Muscle of leg (tissue), 11 donors: ENCODE results near the gene TRAF3. TPM values are rescaled to one million over a fixed set of nuclear protein-coding genes. Genes with fewer than 3 reads are reported as not detected.

Source experiments
- DNase-seq: peaks from one replicate; pipeline ENCODE4 v3.0.0; 2013
- H3K27ac ChIP-seq: one replicate; pipeline ENCODE4 v1.5.1; 2013; ENCODE audit warnings: mild to moderate bottlenecking, low read length, control low read depth
- H3K27me3 ChIP-seq: one replicate; pipeline ENCODE4 v1.6.1; 2013; ENCODE audit warnings: low read length; ENCODE audit not compliant: control insufficient read depth, insufficient read depth
- H3K36me3 ChIP-seq: one replicate; pipeline ENCODE4 v1.6.1; 2013; ENCODE audit warnings: low read length; ENCODE audit not compliant: control insufficient read depth, insufficient read depth
- H3K4me1 ChIP-seq: one replicate; pipeline ENCODE4 v1.6.1; 2013; ENCODE audit warnings: low read length; ENCODE audit not compliant: control insufficient read depth, insufficient read depth
- H3K4me3 ChIP-seq: one replicate; pipeline ENCODE4 v1.5.1; 2013; ENCODE audit warnings: low read length, control low read depth
- H3K9me3 ChIP-seq: replicated peaks from 2 replicates; pipeline ENCODE4 v1.6.1; 2013; ENCODE audit warnings: low read depth, low read length; ENCODE audit not compliant: control insufficient read depth
- whole genome bisulfite sequencing: methylation state at CpG from one replicate; pipeline ENCODE4 v1.1.5; 2013; ENCODE audit warnings: missing lambda C conversion rate; ENCODE audit not compliant: insufficient coverage; 5-methylcytosine and 5-hydroxymethylcytosine counted together
- polyA plus RNA-seq, 8 donors: library from polyadenylated mRNA; unstranded; fragments of 120-200 nt; gene quantifications; one replicate each; pipeline versions ENCODE4 v1.2.1 to v1.2.3, GENCODE V29; 2013; ENCODE audit warnings: inconsistent platforms in 1 of 8, low replicate concordance in 1 of 8; ENCODE audit not compliant: insufficient read length in 8 of 8, insufficient read depth in 1 of 8
- total RNA-seq: library from RNA; stranded (reverse); fragments of 120-200 nt; gene quantifications from one replicate; pipeline ENCODE4 v1.2.4, GENCODE V29; 2013

Gene TRAF3
- total and polyA plus RNA-seq, 9 donors, result 9.4 to 19.7 (median 13.8) TPM

DNA sequence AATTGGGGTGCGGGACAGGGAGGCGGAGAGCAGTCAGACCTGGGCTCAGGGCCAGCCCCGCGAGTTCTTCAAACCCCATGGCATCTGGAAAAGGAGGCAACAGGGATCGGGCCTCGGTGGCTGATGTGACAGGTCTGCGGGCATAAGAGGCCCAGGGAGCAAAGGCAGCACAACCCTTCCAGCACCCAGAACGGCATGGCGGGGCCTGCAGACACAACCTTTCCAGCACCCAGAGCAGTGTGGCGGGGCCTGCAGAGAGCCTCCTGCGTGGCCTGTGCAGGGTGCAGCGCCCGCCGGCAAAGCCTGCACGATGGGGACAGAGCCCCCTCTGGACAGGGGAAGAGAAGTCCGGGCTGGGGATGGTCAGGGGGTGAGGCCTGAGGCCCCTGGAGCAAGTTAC lies 26.2 kb upstream of the TRAF3 start:
- no peak overlapping the region for H3K27ac ChIP-seq
- H3K27me3 ChIP-seq, result no peaks in the 10 kb centered on the region
- no peak overlapping the region for H3K4me3 ChIP-seq
- no peaks in the 10 kb centered on the region for H3K9me3 ChIP-seq
- DNase-seq, result no peak
- 86% methylated on average over 13 of the region's 16 CpGs for WGBS
- H3K36me3 ChIP-seq, result no peaks in the 10 kb centered on the region
- H3K4me1 ChIP-seq, result peaks cover 38% of the 10 kb centered on the region

DNA sequence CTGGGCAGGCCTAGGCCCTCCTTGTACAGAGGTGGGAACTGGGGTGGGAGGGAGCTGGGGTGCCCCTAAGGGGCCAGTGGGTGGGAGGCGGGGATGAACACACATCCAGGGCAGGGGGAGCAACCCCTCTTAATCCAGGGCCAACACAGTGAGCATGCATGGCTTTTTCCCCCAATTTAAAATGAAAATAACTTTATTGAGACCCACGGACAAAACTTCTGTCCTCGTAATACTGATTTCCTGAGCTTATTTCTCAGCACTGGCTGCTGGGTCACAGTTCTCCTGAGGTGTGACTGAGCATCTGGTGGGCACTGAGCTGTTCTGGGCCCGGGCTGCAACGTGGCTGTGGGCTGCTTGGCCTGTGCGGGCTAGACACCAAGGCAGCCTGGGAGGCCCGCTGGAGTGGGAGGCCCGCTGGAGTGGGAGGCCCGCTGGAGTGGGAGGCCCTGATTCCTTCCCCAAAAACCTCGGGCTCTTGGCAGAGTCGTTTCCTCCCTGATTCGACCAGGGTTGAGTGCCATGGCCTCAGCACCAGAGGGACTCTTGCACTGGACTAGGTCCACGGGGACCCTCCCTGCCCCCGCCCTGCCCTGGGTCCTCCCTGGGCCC lies 24.9 kb upstream of the TRAF3 start:
- H3K36me3 ChIP-seq, result no peaks in the 10 kb centered on the region
- no peaks in the 10 kb centered on the region for H3K9me3 ChIP-seq
- WGBS, result 79% methylated on average over 11 of the region's 14 CpGs
- DNase-seq, result no peak
- no peaks in the 10 kb centered on the region for H3K27me3 ChIP-seq
- H3K27ac ChIP-seq, result no peak overlapping the region
- H3K4me1 ChIP-seq, result peaks cover 38% of the 10 kb centered on the region
- H3K4me3 ChIP-seq, result no peak overlapping the region

DNA sequence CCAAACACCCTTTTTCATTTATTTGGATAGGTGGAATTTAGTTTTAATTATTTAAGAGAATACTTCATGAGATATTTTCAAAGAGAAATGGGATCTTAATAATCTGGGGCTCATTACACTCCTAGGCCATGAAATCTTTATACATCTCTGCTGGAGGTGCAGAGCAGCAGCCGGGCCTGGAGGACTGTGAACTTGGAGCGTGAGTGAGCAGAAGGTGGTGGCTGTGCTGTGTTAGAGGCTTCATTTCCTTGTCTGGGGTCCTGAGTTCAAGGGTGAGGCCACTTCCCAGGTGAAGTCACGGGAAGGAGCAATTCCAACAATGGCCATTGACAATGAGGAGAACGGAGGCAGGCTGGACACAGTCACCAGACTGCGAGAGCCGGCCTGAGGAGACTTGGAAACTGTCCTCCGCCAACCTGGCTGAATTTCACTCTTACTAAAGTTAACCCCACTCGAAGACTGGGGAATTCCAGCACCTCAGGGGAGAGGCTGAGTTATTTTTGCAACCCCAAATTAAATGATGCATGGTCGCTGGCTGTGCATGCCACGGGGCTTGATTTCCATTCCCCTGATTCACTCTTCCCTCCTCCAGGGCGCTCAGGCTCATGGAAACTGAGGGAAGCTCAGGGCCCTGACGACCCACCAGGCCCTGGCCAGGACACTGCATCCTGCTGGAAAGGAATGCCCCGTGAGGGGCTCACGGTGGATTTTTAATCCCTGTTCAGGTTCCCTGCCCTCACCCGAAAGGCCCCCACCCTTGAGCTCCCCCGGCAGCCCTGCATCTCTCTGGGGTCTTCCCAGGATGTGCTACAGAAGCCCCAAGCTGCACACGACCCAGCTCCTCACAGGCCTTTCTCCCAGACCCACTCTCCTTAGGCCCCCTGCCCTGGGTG lies 22.6 kb upstream of the TRAF3 start:
- Histone ChIP-seq H3K4me1 (peaks cover 31% of the 10 kb centered on the region), H3K27ac (no peak overlapping the region), H3K4me3 (no peak overlapping the region), H3K9me3 (no peaks in the 10 kb centered on the region), H3K36me3 (no peaks in the 10 kb centered on the region), H3K27me3 (no peaks in the 10 kb centered on the region)
- DNase-seq, result no peak
- WGBS, result 78% methylated on average over 17 of the region's 17 CpGs

DNA sequence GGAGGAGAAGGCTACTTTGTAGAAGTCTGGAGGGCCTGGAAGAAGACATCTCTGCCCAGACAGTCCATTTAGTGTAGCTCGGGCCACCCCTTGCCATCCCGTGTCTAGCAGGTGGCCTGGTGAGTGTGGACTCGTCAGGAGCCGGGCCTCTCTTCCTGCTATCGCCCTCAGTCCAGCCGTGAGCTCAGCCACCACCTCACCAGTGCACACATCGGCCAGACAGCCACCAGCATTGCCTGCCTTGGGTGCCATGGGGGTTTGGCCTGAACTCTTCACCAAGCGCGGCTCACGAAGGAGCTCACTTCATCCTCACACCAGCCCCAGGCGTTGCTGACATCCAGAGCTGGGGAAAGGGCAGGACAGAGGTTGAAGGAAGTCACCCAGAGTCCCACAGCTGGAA lies 19.6 kb upstream of the TRAF3 start:
- no peaks in the 10 kb centered on the region for H3K9me3 ChIP-seq
- no peaks in the 10 kb centered on the region for H3K36me3 ChIP-seq
- peaks cover 29% of the 10 kb centered on the region for H3K4me1 ChIP-seq
- no peak for DNase-seq
- H3K4me3 ChIP-seq, result no peak overlapping the region
- WGBS, result 83% methylated on average over 7 of the region's 11 CpGs
- no peak overlapping the region for H3K27ac ChIP-seq
- H3K27me3 ChIP-seq, result no peaks in the 10 kb centered on the region

DNA sequence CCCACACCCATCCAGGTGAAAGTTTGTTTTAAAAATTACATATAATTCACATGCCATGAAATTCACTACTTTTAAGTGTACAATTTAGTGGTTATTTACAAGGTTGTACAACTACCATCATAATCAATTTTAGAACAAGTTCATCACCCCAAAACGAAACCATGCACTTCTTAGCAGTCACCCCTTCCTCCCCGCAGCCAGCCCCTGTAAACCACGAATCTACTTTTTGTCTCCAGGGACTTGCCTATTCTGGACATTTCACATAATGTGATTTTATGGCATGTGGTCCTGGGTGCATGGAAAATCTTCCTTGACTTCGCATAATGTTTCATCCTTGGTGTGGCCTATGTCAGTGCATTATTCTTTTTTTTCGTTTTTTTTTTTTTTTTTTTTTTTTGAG lies 19.2 kb upstream of the TRAF3 start:
- no CpG with 5 or more reads among the region's 5 CpGs for WGBS
- Histone ChIP-seq H3K27ac (no peak overlapping the region), H3K4me3 (no peak overlapping the region), H3K36me3 (no peaks in the 10 kb centered on the region), H3K9me3 (no peaks in the 10 kb centered on the region), H3K4me1 (peaks cover 25% of the 10 kb centered on the region), H3K27me3 (no peaks in the 10 kb centered on the region)
- no peak for DNase-seq

DNA sequence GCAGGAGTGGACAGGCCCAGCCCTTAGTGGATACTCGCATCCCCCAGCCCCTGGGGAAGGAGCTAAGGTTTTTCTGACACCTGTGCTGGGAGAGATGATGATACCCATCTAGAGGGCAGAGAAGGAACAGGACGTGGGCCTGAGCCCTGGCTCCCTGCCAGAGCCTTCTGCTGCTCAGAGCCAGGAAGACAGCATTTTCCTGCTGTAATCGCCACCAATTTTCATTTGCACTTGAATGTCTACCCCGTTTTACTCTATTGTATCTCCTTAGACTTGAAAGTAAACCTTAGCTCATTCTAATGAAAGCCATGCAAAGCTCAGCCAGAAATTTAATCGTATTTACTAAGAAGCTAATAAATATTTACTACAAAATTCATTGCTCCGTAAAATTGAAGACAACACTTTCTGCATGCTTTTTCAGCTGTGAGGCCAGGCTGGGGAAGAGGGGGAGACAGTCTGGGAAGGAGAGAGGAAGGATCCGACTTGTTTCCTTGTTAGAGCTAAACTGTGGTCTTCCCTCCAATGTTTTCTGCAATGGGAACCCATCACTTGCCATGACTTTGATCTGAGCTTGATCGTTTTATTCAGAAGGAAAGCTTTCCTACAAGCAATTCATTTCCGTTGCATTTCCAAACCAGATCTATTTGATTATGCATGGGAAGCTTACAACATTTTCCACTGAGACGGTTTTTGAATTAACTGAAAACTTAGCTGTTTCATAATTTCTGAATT lies 17.6 kb upstream of the TRAF3 start:
- peak; percentile 75 for DNase-seq
- no peak overlapping the region for H3K4me3 ChIP-seq
- peaks cover 26% of the 10 kb centered on the region for H3K4me1 ChIP-seq
- no peaks in the 10 kb centered on the region for H3K27me3 ChIP-seq
- 40% methylated on average over 2 of the region's 10 CpGs for WGBS
- peak overlapping the region; percentile 65 for H3K27ac ChIP-seq
- H3K9me3 ChIP-seq, result no peaks in the 10 kb centered on the region
- H3K36me3 ChIP-seq, result no peaks in the 10 kb centered on the region

DNA sequence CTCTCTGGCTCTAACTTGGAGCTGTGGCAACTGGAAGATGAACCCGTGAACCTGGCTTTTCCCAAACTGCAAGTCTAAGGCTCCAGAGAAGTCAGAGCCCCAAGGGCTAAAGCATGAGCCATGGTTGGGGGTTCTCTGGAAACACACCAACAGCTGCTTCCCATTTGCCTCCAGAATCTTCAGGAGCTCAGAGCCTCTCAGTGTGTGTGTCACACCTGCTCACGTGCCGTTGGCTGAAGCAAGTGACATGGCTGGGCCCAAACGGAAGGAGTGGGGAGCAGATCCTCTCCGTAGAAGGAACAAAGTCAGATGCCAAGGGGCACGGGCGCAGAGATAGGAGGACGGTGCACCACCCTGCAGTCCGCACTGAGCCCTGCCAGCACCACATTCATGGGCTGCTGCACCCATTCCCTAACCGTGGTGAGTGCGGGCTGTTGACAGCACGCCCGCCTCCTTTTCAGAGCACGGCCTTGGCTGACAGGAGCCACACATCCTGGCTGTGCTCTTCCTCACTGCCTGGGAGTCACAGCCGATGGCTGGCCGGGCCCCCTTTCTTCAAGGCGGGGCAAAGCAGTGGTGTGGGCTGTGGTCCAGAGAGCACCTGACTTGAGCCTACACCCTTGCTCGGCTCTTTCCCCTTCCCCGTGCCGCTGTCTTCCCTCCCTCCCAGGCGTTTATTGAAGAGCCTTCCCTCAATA lies 16.6 kb upstream of the TRAF3 start:
- H3K27ac ChIP-seq, result peak overlapping the region; percentile 20
- 18% methylated on average over 17 of the region's 21 CpGs for WGBS
- H3K36me3 ChIP-seq, result no peaks in the 10 kb centered on the region
- peak; percentile 59 for DNase-seq
- no peaks in the 10 kb centered on the region for H3K9me3 ChIP-seq
- no peak overlapping the region for H3K4me3 ChIP-seq
- H3K27me3 ChIP-seq, result no peaks in the 10 kb centered on the region
- peaks cover 23% of the 10 kb centered on the region for H3K4me1 ChIP-seq

DNA sequence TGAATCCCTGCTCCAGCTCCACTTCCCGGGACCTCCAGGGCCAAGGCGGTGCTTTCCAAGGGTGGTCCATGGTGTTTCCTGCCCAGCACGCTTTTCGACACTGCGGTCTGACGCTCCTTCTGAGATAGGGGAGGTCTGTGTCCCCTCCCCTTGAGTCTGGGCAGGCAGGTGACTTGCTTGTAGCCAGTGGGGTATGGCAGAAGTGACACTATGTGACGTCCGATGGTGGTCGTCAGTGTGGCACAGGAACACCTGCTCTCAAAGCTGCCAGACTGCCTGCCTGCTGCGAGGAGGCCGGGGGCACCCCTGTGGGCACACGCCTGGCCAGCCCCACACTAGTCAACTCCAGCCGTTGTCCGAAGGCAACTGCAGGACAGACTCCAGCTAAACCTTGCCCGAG lies 16.0 kb upstream of the TRAF3 start:
- H3K4me1 ChIP-seq, result peaks cover 23% of the 10 kb centered on the region
- no peak overlapping the region for H3K27ac ChIP-seq
- no peaks in the 10 kb centered on the region for H3K36me3 ChIP-seq
- WGBS, result 36% methylated on average over 8 of the region's 15 CpGs
- no peak overlapping the region for H3K4me3 ChIP-seq
- DNase-seq, result no peak
- H3K9me3 ChIP-seq, result no peaks in the 10 kb centered on the region
- no peaks in the 10 kb centered on the region for H3K27me3 ChIP-seq

DNA sequence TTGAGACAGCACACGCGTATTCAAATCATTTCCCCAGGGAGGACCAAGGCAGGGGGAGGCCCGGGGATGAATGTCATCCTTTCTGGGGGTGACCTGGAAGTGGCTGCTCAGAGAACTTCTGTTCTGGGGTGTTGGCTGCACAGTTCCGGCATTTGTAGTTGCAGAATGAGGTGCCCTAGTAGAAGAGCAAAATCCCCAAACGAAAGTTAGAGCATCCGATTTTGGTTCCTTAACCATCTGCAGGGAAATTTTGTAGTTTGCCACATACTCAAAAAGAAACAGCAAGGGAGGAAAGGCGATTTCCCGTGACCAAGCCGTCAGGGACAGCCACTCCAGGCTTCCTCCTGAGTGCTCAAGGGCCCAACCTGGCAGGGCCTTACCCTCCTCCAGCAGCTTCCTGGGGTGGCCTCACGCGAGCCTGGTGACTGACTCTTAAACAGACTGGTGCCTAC lies 13.0 kb upstream of the TRAF3 start:
- 70% methylated on average over 4 of the region's 11 CpGs for WGBS
- Histone ChIP-seq H3K36me3 (no peaks in the 10 kb centered on the region), H3K9me3 (no peaks in the 10 kb centered on the region), H3K4me1 (peaks cover 23% of the 10 kb centered on the region), H3K4me3 (no peak overlapping the region), H3K27ac (no peak overlapping the region), H3K27me3 (no peaks in the 10 kb centered on the region)
- no peak for DNase-seq
